Measurements from ENCODE around the gene ATG16L2.

Gene ATG16L2, protein sequence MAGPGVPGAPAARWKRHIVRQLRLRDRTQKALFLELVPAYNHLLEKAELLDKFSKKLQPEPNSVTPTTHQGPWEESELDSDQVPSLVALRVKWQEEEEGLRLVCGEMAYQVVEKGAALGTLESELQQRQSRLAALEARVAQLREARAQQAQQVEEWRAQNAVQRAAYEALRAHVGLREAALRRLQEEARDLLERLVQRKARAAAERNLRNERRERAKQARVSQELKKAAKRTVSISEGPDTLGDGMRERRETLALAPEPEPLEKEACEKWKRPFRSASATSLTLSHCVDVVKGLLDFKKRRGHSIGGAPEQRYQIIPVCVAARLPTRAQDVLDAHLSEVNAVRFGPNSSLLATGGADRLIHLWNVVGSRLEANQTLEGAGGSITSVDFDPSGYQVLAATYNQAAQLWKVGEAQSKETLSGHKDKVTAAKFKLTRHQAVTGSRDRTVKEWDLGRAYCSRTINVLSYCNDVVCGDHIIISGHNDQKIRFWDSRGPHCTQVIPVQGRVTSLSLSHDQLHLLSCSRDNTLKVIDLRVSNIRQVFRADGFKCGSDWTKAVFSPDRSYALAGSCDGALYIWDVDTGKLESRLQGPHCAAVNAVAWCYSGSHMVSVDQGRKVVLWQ

GRCh38 chr11:72814286-72815109, at the start of gene ATG16L2:
Gene ATG16L2, plus strand, starts transcription at chr11:72814411. Its CDS starts 35 bp downstream, at chr11:72814446.
- peak; percentile 32 for FAIRE-seq
- DNase-seq (ENCODE audit: low spot score): peak; percentile 95

DNA sequence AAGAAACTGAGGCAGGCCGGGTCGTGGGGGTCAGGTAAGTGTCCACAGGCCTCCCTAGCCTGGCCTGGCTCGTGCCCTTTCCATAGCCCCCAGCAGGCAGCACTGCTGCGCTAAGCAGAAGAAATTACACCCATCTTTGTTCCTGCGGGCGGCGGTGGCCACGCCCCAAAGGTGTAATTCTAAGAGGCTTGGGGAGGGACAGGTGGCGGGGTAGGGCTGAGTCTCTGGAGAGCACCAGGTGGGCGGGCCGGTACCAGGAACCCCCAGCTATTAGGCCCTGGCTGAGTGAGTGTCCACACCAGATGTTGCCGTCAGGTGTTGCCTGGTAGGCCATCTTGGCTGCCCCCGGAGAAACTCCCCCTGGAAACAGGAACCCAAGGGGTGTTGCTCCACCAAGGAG, 49.7 kb upstream of the ATG16L2 start:
- FAIRE-seq: no peak
- DNase-seq (ENCODE audit: low spot score): no peak

- no peak for DNase-seq (ENCODE audit: low spot score)
- FAIRE-seq: no peak
Observed at GRCh38 chr11:72766152-72766902, 47.9 kb upstream of the ATG16L2 start.

DNA sequence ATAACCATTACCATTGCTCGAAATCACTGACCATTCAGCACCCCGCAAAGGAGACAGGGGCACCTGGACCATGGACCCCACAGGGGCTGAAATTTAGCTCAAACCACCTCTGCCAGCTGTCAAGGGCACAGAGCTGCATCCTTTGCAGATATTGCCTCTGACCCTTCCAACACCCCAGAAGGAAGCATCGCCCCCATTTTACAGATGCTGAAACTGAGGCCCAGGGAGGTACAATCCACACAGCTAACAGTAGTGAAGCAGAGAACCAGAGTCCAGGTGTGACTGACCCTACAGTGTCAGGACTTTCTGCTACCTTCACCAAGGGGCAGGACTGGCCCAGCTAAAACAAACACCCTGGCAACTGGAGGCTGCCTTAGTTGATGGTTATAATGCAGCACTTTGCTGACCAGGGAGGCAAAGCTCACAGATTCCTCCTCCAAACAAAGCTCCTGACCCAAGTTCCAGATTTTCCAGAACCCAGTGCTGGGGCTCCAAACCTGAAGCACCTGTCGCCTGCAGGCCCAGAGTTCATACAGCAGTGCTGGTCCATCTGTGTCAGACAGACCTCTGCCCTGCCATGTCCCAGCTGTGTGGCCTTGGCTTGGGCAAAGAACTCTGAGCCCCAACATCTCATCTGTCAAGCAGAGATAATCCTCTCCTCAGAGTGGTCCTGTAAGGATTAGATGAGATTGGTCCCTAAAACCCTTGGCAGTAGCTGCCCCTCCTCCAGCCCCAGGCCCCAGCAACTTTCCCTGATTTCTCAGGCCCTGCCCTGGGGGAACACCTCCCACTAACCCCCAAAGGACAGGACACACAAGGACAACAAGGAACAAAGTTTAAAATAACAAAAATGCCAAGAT, 46.8 kb upstream of the ATG16L2 start:
- DNase-seq (ENCODE audit: low spot score): no peak
- no peak for FAIRE-seq

- FAIRE-seq (no peak), DNase-seq (ENCODE audit: low spot score) (no peak)
Observed at GRCh38 chr11:72768581-72768980, 45.6 kb upstream of the ATG16L2 start.

- DNase-seq (ENCODE audit: low spot score): no peak
- no peak for FAIRE-seq
Observed at GRCh38 chr11:72769680-72770079, 44.5 kb upstream of the ATG16L2 start.

GRCh38 chr11:72770799-72771198, 43.4 kb upstream of the ATG16L2 start:
- DNase-seq (ENCODE audit: low spot score) (no peak), FAIRE-seq (no peak)

- FAIRE-seq: no peak
- DNase-seq (ENCODE audit: low spot score): peak; percentile 74
Observed at GRCh38 chr11:72771507-72771906, 42.7 kb upstream of the ATG16L2 start.

DNA sequence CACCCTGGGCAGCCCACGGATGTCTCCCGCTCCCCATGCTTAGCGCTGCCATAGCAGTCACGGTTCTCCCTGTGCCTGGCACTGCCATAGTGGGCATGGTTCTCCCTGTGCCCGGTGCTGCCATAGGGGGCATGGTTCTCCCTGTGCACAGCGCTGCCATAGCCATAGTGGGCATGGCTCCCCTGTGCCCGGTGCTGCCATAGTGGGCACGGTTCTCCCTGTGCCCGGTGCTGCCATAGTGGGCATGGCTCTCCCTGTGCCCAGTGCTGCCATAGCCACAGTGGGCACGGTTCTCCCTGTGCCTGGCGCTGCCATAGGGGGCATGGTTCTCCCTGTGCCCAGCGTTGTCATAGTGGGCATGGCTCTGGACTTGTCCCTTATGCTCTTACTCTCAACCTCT, 42.2 kb upstream of the ATG16L2 start:
- no peak for DNase-seq (ENCODE audit: low spot score)
- FAIRE-seq: no peak

- FAIRE-seq (peak; percentile 32), DNase-seq (ENCODE audit: low spot score) (peak; percentile 69)
Observed at GRCh38 chr11:72773291-72773690, 40.9 kb upstream of the ATG16L2 start.

- DNase-seq (ENCODE audit: low spot score) (no peak), FAIRE-seq (no peak)
Observed at GRCh38 chr11:72773696-72774095, 40.5 kb upstream of the ATG16L2 start.

DNA sequence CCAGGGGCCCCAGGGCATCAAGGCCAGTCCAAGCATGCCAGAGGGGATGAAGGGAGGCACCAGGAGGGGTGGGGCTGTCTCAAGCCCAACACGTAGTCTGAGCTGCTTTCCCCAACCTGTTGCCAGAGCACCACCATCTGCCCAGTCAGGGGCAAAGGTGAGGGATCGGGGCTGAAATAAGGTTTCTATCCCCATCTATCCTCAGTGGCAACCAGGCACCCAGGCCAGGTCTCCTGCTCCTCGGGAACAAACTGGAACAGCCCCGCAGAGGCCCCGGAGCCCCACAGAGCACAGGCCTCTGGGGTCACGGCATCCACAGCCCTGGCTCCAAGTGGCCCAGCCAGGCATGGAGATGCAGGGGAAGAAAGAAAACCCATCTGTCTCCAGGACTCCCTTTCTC, 39.7 kb upstream of the ATG16L2 start:
- no peak for FAIRE-seq
- no peak for DNase-seq (ENCODE audit: low spot score)

GRCh38 chr11:72775288-72776110, 38.7 kb upstream of the ATG16L2 start:
- FAIRE-seq: no peak
- no peak for DNase-seq (ENCODE audit: low spot score)

DNA sequence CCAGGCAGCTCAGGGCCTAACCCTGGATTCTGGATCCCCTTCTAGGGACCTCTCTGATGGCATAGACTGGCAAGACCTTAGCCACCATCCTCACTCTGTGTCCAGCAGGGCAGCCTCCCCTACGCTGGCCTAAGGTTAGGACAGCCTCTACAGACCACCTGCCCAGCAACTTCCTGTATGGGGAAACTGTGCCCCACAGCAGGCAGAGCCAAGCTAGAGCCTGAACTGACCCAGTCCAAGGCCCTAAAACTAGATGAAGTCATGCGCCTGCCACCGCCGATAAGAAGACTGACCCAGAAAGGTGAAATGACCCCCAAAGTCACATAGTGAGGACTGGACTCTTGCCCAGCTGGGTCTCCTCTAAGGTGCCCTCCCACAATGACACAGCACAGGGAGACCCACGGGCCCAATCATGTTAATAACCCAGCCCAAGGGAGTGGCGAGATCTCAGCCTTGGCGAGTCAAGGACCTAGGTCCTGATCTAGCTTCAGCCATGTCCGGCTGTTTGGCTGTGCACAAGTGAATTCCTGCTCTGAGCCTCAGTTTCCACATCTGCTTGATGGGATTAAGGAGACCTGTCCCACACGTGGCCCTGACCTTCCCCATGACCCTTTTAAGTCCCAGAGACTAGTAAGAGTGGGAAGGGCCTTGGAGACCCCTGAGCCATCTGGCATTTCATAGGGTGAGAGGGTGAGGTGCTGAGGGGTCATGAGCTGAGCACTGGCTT, 37.9 kb upstream of the ATG16L2 start:
- FAIRE-seq (no peak), DNase-seq (ENCODE audit: low spot score) (no peak)

DNA sequence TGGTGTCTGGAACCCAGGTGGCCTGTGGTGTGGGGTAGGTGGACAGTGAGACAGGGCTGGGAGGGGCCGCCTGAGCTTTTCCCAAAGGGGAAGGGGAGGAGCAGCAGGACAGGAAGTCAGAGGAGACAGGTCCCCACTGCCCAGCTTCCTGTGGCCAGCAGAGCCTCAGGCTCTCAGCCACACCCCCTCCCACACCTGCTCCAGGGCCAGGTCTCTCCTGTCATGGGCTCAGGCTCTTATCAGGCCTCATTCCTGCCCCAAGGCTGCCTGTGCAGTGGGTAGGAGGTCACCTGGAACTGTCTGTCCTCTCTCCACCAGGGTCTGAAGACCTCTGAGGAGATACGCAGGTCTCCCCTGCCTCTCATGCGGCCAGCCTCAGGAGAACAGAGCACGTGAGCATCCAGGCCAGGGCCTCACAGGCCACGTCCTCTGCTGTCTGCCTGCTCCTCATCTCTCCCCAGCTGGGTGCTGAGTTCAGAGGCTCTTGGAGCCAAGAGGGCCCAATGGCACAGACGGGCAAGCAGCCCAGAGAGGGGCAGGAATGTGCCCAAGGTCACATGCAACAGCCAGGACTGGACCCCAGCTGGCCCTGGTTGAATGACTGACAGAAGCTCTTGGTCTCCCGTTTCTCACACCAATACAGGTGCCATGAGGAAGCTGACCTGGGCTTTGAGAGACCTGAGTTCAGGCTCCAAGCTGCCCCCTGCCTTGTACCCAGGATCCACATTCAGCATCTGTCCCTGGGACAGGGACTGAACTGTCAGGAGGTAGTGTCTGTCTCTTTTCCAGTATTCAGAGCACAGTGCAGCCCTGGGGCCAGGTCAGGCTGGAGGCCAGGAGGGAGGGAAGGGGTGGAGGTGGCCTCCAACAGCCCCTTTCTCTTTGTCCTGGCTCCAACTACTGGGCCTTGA, 37.1 kb upstream of the ATG16L2 start:
- no peak for FAIRE-seq
- no peak for DNase-seq (ENCODE audit: low spot score)

GRCh38 chr11:72777755-72778278, 36.4 kb upstream of the ATG16L2 start:
- DNase-seq (ENCODE audit: low spot score) (no peak), FAIRE-seq (no peak)

Measured in urothelium cell line (cell line).